Fibroblast of villous mesenchyme (primary cell): Measurements from ENCODE around the gene GPC6. TPM values are rescaled to one million over a fixed set of nuclear protein-coding genes. Genes with fewer than 3 reads are reported as not detected.

ENCODE experiments used
- DNase-seq: peaks from one replicate; pipeline ENCODE4 v3.0.0-alpha.2; 2010; ENCODE audit warnings: low read depth
- H3K4me3 ChIP-seq: 2 replicates; pipeline ENCODE4 v1.5.1; 2011; ENCODE audit warnings: low read depth, mild to moderate bottlenecking, low read length
- CTCF ChIP-seq: IDR thresholded peaks from 2 replicates; pipeline ENCODE4 v1.5.1; 2012; ENCODE audit warnings: low read depth, mild to moderate bottlenecking, low read length; ENCODE audit not compliant: insufficient read depth
- total RNA-seq: library from RNA; depleted of rRNA; stranded (reverse); fragments of >200 nt; gene quantifications from 2 replicates; pipeline ENCODE4 v1.2.3, GENCODE V29; 2012

Gene GPC6
- total RNA-seq, 1 donor: 6.0 TPM

GRCh38 chr13:94399812-94400211 is 1173.2 kb downstream of the GPC6 start:
- no peak for TF ChIP-seq CTCF
- no peak for DNase-seq
- H3K4me3 ChIP-seq: no peak overlapping the region

- TF ChIP-seq CTCF: no peak
- no peak for DNase-seq
- H3K4me3 ChIP-seq: no peak overlapping the region
Measured at GRCh38 chr13:94400874-94401273, 1174.3 kb downstream of the GPC6 start.

GRCh38 chr13:94408314-94409036 is 1181.9 kb downstream of the GPC6 start:
- peak; percentile 63 for DNase-seq
- H3K4me3 ChIP-seq: no peak overlapping the region
- no peak for TF ChIP-seq CTCF

GRCh38 chr13:94411747-94412146 is 1185.1 kb downstream of the GPC6 start:
- no peak for TF ChIP-seq CTCF

GRCh38 chr13:94412870-94413597 is 1186.4 kb downstream of the GPC6 start:
- no peak for TF ChIP-seq CTCF
- DNase-seq: no peak
- H3K4me3 ChIP-seq: no peak overlapping the region

More at GRCh38 chr13:94411747-94412146, 1185.1 kb downstream of the GPC6 start:
- no peak for DNase-seq
- H3K4me3 ChIP-seq: no peak overlapping the region

GRCh38 chr13:94413598-94413944 is 1187.0 kb downstream of the GPC6 start:
- H3K4me3 ChIP-seq: no peak overlapping the region
- no peak for TF ChIP-seq CTCF
- DNase-seq: no peak

- H3K4me3 ChIP-seq: no peak overlapping the region
- TF ChIP-seq CTCF: no peak
- no peak for DNase-seq
Measured at GRCh38 chr13:94414141-94414540, 1187.5 kb downstream of the GPC6 start.
